Measurements from ENCODE around the gene TBC1D22B. TPM values are rescaled to one million over a fixed set of nuclear protein-coding genes. Genes with fewer than 3 reads are reported as not detected.

Gene TBC1D22B
- polyA plus RNA-seq, 2 of the 4 experiments (the other 2 are of a cell fraction), result 5.7 to 6.4 TPM

GRCh38 chr6:37258405-37259105 lies 983 bp downstream of the TBC1D22B start:
- TF ChIP-seq EP300 (IDR thresholded peaks at IDR 0.05), result no peak
- 25% methylated on average over 11 of the region's 11 CpGs for WGBS (ENCODE audit: missing lambda C conversion rate)
- no peak for DNase-seq (ENCODE audit: low read depth in 1 of 2, low spot score in 1 of 2)
- peak overlapping the region; percentile 86 for H3K4me3 ChIP-seq
- peak in 1 of 2 experiments; percentile 25; a peak in 3 of 6 replicates for ATAC-seq
- peak overlapping the region; percentile 83 for H3K4me2 ChIP-seq
- POLR2A ChIA-PET, result interaction anchor here (0.6 to 1.5 kb wide), 2 partner anchors 16 to 592 kb away, joined by 4 to 10 read pairs; no protein-coding TSS in a partner anchor
- FAIRE-seq, result no peak
- no peaks in the 10 kb centered on the region for H3K9me3 ChIP-seq
- CTCF ChIA-PET, result interaction anchor here (0.6 kb wide), 1 partner anchor 919 kb away, joined by 3 read pairs; no protein-coding TSS in a partner anchor
- H3K4me1 ChIP-seq, result peaks cover 20% of the 10 kb centered on the region; the same call in 1 of the 3 replicates
- peak overlapping the region; percentile 92 to 96 for H3K27ac ChIP-seq

- H3K4me1 ChIP-seq, result peaks cover 20% of the 10 kb centered on the region; the same call in 1 of the 3 replicates
- ChIA-PET CTCF (no interaction called here), POLR2A (no interaction called here)
- DNase-seq (ENCODE audit: low read depth in 1 of 2, low spot score in 1 of 2) (no peak), FAIRE-seq (no peak), ATAC-seq (no peak)
- no peak overlapping the region for H3K4me3 ChIP-seq
- 87% methylated on average over 2 of the region's 2 CpGs for WGBS (ENCODE audit: missing lambda C conversion rate)
- no peaks in the 10 kb centered on the region for H3K9me3 ChIP-seq
- H3K27ac ChIP-seq, result no peak overlapping the region
- H3K4me2 ChIP-seq, result peak overlapping the region; percentile 83
- no peak for TF ChIP-seq MAZ (IDR thresholded peaks at IDR 0.05; ENCODE audit: borderline replicate concordance, low read depth, low read length)
- no peak for TF ChIP-seq EHF (CRISPR knock-in tag; IDR thresholded peaks at IDR 0.05)
- no peak for TF ChIP-seq PBX3 (IDR thresholded peaks at IDR 0.05)
- TF ChIP-seq EHMT2 (IDR thresholded peaks at IDR 0.05; ENCODE audit: low read depth), result no peak
- no peak for TF ChIP-seq POLR2A (IDR thresholded peaks at IDR 0.05; ENCODE audit: low read length)
- TF ChIP-seq POLR2AphosphoS2 (conservative IDR thresholded peaks at IDR 0.05; ENCODE audit: low read length), result no peak
- TF ChIP-seq HMGXB4 (CRISPR knock-in tag; IDR thresholded peaks at IDR 0.05; ENCODE audit: borderline replicate concordance), result no peak
- no peak for TF ChIP-seq KDM1A (IDR thresholded peaks at IDR 0.05; ENCODE audit: low read depth)
- TF ChIP-seq NPAS2 (CRISPR knock-in tag; IDR thresholded peaks at IDR 0.05; ENCODE audit: borderline replicate concordance), result no peak
- no peak for TF ChIP-seq HOXB13 (CRISPR knock-in tag; IDR thresholded peaks at IDR 0.05; ENCODE audit: low read depth)
- no peak for TF ChIP-seq MYC (IDR thresholded peaks at IDR 0.05; ENCODE audit: borderline replicate concordance, low read length)
- no peak for TF ChIP-seq HOXA7 (CRISPR knock-in tag; IDR thresholded peaks at IDR 0.05)
- TF ChIP-seq HOXB5 (CRISPR knock-in tag; IDR thresholded peaks at IDR 0.05), result no peak
- TF ChIP-seq CHD4 (IDR thresholded peaks at IDR 0.05; ENCODE audit: borderline replicate concordance), result no peak
- no peak for TF ChIP-seq RCOR1 (IDR thresholded peaks at IDR 0.05; ENCODE audit: low read depth, low read length)
- no peak for TF ChIP-seq GATA3 (IDR thresholded peaks at IDR 0.05; ENCODE audit: borderline replicate concordance)
Measured at GRCh38 chr6:37259191-37259590, 1.6 kb downstream of the TBC1D22B start.

- no peak overlapping the region for H3K4me3 ChIP-seq
- no peak for ATAC-seq
Measured at GRCh38 chr6:37260040-37260439, 2.5 kb downstream of the TBC1D22B start.

More at GRCh38 chr6:37260040-37260439, 2.5 kb downstream of the TBC1D22B start:
- CTCF ChIA-PET, result no interaction called here
- Histone ChIP-seq H3K9me3 (no peaks in the 10 kb centered on the region), H3K27ac (no peak overlapping the region), H3K4me2 (peak overlapping the region; percentile 0; the same call in 1 of the 3 replicates), H3K4me1 (peaks cover 20% of the 10 kb centered on the region; the same call in 1 of the 3 replicates)
- 88% methylated on average over 2 of the region's 2 CpGs for WGBS (ENCODE audit: missing lambda C conversion rate)
- TF ChIP-seq RAD21 (conservative IDR thresholded peaks at IDR 0.05 in 1 of 2, IDR thresholded peaks at IDR 0.05 in 1 of 2), result no peak
- TF ChIP-seq MAFK (IDR thresholded peaks at IDR 0.05; ENCODE audit: partially characterized antibody), result no peak
- TF ChIP-seq CBX2 (IDR thresholded peaks at IDR 0.05; ENCODE audit: borderline replicate concordance, low read depth), result no peak
- no peak for TF ChIP-seq CEBPB (IDR thresholded peaks at IDR 0.05)
- no peak for TF ChIP-seq FOXS1 (CRISPR knock-in tag; IDR thresholded peaks at IDR 0.05)
- no peak for TF ChIP-seq NR3C1 (IDR thresholded peaks at IDR 0.05)
- TF ChIP-seq MYC (IDR thresholded peaks at IDR 0.05; ENCODE audit: borderline replicate concordance, low read length), result no peak
- no peak for TF ChIP-seq PHF8 (IDR thresholded peaks at IDR 0.05; ENCODE audit: borderline replicate concordance, low read depth)
- no peak for TF ChIP-seq KDM1A (IDR thresholded peaks at IDR 0.05; ENCODE audit: low read depth)
- POLR2A ChIA-PET, result no interaction called here
- no peak for DNase-seq (ENCODE audit: low read depth in 1 of 2, low spot score in 1 of 2)
- no peak for FAIRE-seq
